Erythroblast (primary cell): ENCODE measurements around the gene UBE2E2.

Experiments used
- GATA1 ChIP-seq: IDR thresholded peaks from 2 replicates; pipeline ENCODE4 v1.6.1; 2011; ENCODE audit warnings: low read depth, mild to moderate bottlenecking, control low read depth, low read length, moderate library complexity
- POLR2A ChIP-seq: IDR thresholded peaks from 2 replicates; pipeline ENCODE4 v1.6.1; 2011; ENCODE audit warnings: mild to moderate bottlenecking, low read length

GRCh38 chr3:23238578-23238977 is 35.5 kb downstream of the UBE2E2 start:
- TF ChIP-seq POLR2A, result no peak
- no peak for TF ChIP-seq GATA1
